ENCODE measurements around the gene SLC19A2. TPM values are rescaled to one million over a fixed set of nuclear protein-coding genes. Genes with fewer than 3 reads are reported as not detected.

The SLC19A2 gene
- total and polyA plus RNA-seq, 2 donors (not counting 3 experiments of a cell fraction or from before 2014, with no cell fraction given), result 5.2 to 5.4 TPM

GRCh38 chr1:169499807-169500206 is 14.1 kb upstream of the SLC19A2 start:
- intact Hi-C loops (cut with micrococcal nuclease), result no loop called here
- H3K27me3 ChIP-seq (ENCODE audit: control insufficient read depth in 2 of 2, insufficient read depth in 2 of 2, low read length in 2 of 2), result no peaks in the 10 kb centered on the region
- CTCF ChIA-PET, result interaction anchor here (2.2 kb wide), 1 partner anchor 9 kb away, joined by 8 read pairs; no protein-coding TSS in a partner anchor
- BruUV-seq (replicated peaks), result no TSS peak
- no peak overlapping the region for H2AFZ ChIP-seq (ENCODE audit: low read depth, low read length)
- H3K4me2 ChIP-seq (ENCODE audit: insufficient read depth, low read length), result no peak overlapping the region
- DNase-seq (ENCODE audit: low read depth, low spot score) (no peak), FAIRE-seq (no peak)
- no peak overlapping the region for H3K4me3 ChIP-seq (replicated peaks in 1 of 3; ENCODE audit: insufficient read depth in 1 of 3, low read depth in 1 of 3, low read length in 3 of 3)
- no peak overlapping the region for H3K9ac ChIP-seq (replicated peaks; ENCODE audit: extremely low read depth, insufficient read depth, low read length)
- H3K27ac ChIP-seq (ENCODE audit: insufficient read depth, low read depth, low read length), result no peak overlapping the region
- dilution Hi-C loops (cut with MboI; ENCODE audit: extremely low pct_ligation_motif_present, low sequenced_read_pairs), result no loop called here
- no peaks in the 10 kb centered on the region for H3K4me1 ChIP-seq (ENCODE audit: control insufficient read depth, extremely low read depth, insufficient read depth, low read length)
- no peaks in the 10 kb centered on the region for H3K79me2 ChIP-seq (ENCODE audit: control insufficient read depth, insufficient read depth, low read length)
- H4K20me1 ChIP-seq (replicated peaks; ENCODE audit: control insufficient read depth, extremely low read depth, insufficient read depth, low read length), result no peaks in the 10 kb centered on the region
- no peaks in the 10 kb centered on the region for H3K9me3 ChIP-seq (replicated peaks; ENCODE audit: control insufficient read depth, insufficient read depth, low read length)
- no peak for TF ChIP-seq GATA2 (IDR thresholded peaks at IDR 0.05; ENCODE audit: insufficient read depth, insufficient read length, low read depth, low read length)
- H3K36me3 ChIP-seq (ENCODE audit: control insufficient read depth in 2 of 2, extremely low read depth in 1 of 2, insufficient read depth in 2 of 2, low read length in 2 of 2), result no peaks in the 10 kb centered on the region
- no peaks in the 10 kb centered on the region for H3K9me1 ChIP-seq (replicated peaks; ENCODE audit: control insufficient read depth, extremely low read depth, insufficient read depth, low read length)
- POLR2A ChIA-PET, result no interaction called here

GRCh38 chr1:169497317-169497716 is 11.6 kb upstream of the SLC19A2 start:
- dilution Hi-C loops (cut with MboI; ENCODE audit: extremely low pct_ligation_motif_present, low sequenced_read_pairs), result no loop called here
- Histone ChIP-seq H3K27ac (ENCODE audit: insufficient read depth, low read depth, low read length) (no peak overlapping the region), H3K4me2 (ENCODE audit: insufficient read depth, low read length) (no peak overlapping the region), H3K9me3 (replicated peaks; ENCODE audit: control insufficient read depth, insufficient read depth, low read length) (no peaks in the 10 kb centered on the region), H4K20me1 (replicated peaks; ENCODE audit: control insufficient read depth, extremely low read depth, insufficient read depth, low read length) (no peaks in the 10 kb centered on the region), H3K36me3 (ENCODE audit: control insufficient read depth in 2 of 2, extremely low read depth in 1 of 2, insufficient read depth in 2 of 2, low read length in 2 of 2) (no peaks in the 10 kb centered on the region), H3K79me2 (ENCODE audit: control insufficient read depth, insufficient read depth, low read length) (no peaks in the 10 kb centered on the region), H3K4me3 (replicated peaks in 1 of 3; ENCODE audit: insufficient read depth in 1 of 3, low read depth in 1 of 3, low read length in 3 of 3) (no peak overlapping the region), H3K27me3 (ENCODE audit: control insufficient read depth in 2 of 2, insufficient read depth in 2 of 2, low read length in 2 of 2) (no peaks in the 10 kb centered on the region), H3K9me1 (replicated peaks; ENCODE audit: control insufficient read depth, extremely low read depth, insufficient read depth, low read length) (no peaks in the 10 kb centered on the region), H3K4me1 (ENCODE audit: control insufficient read depth, extremely low read depth, insufficient read depth, low read length) (no peaks in the 10 kb centered on the region), H2AFZ (ENCODE audit: low read depth, low read length) (no peak overlapping the region), H3K9ac (replicated peaks; ENCODE audit: extremely low read depth, insufficient read depth, low read length) (no peak overlapping the region)
- FAIRE-seq, result no peak
- no peak for DNase-seq (ENCODE audit: low read depth, low spot score)
- TF ChIP-seq POLR2AphosphoS5 (IDR thresholded peaks at IDR 0.05; ENCODE audit: insufficient read depth, low read depth, low read length) (no peak), CTCF (IDR thresholded peaks at IDR 0.05; ENCODE audit: extremely low read depth in 1 of 2, insufficient read depth in 1 of 2, low read depth in 1 of 2, low read length in 2 of 2) (no peak), JUN (IDR thresholded peaks at IDR 0.05; ENCODE audit: borderline replicate concordance, insufficient read depth, insufficient read length, low read depth) (no peak), FOS (IDR thresholded peaks at IDR 0.05; ENCODE audit: borderline replicate concordance, insufficient read depth, low read length) (no peak), POLR2A (IDR thresholded peaks at IDR 0.05; ENCODE audit: low read depth, low read length) (no peak), MAX (IDR thresholded peaks at IDR 0.05; ENCODE audit: insufficient read depth, insufficient read length) (no peak), GATA2 (IDR thresholded peaks at IDR 0.05; ENCODE audit: insufficient read depth, insufficient read length, low read depth, low read length) (no peak), EZH2 (IDR thresholded peaks at IDR 0.05; ENCODE audit: borderline replicate concordance, low read depth, low read length, severe bottlenecking) (no peak), MYC (IDR thresholded peaks at IDR 0.05; ENCODE audit: low read depth, low read length) (no peak)
- BruUV-seq (replicated peaks), result no TSS peak
- POLR2A ChIA-PET, result no interaction called here
- CTCF ChIA-PET, result interaction anchor here (1.3 kb wide), 1 partner anchor 12 kb away, joined by 4 read pairs; no protein-coding TSS in a partner anchor
- intact Hi-C loops (cut with micrococcal nuclease), result no loop called here

Data from endothelial cell of umbilical vein (primary cell).